ENCODE data around the gene GRB2.
"Not testable (repeated sequence)": the region's sequence is repeated elsewhere in the genome, so short reads cannot be mapped to it uniquely, and the experiment has no call there.

- TF ChIP-seq EGR1 (IDR thresholded peaks at IDR 0.05; ENCODE audit: borderline replicate concordance, low read depth, low read length); CTCF (IDR thresholded peaks at IDR 0.05; ENCODE audit: control extremely low read depth in 1 of 3, insufficient read depth in 1 of 3, low read depth in 1 of 3, low read length in 3 of 3): not testable (repeated sequence)
Measured at GRCh38 chr17:75346368-75346767, 59.1 kb downstream of the GRB2 start.

All from H1 (cell line).